Ishikawa (cell line): ENCODE data around the gene TP53BP1.

Experiments
- CEBPB ChIP-seq: IDR thresholded peaks from 2 replicates; pipeline ENCODE4 v1.6.1; 2012
- CREB1 ChIP-seq: IDR thresholded peaks from 2 replicates; pipeline ENCODE4 v1.6.1; 2012; ENCODE audit warnings: low read depth
- MAX ChIP-seq: IDR thresholded peaks from 2 replicates; pipeline ENCODE4 v1.6.1; 2012
- RAD21 ChIP-seq: IDR thresholded peaks from 2 replicates; pipeline ENCODE4 v1.6.1; 2012; ENCODE audit warnings: low read depth
- REST ChIP-seq: IDR thresholded peaks from 2 replicates; pipeline ENCODE4 v1.6.1; 2012; ENCODE audit warnings: low read depth, mild to moderate bottlenecking
- TAF1 ChIP-seq: IDR thresholded peaks from 2 replicates; pipeline ENCODE4 v1.6.1; 2012; ENCODE audit warnings: low read depth, mild to moderate bottlenecking
- TCF12 ChIP-seq: IDR thresholded peaks from 2 replicates; pipeline ENCODE4 v1.6.1; 2012; ENCODE audit warnings: low read depth
- YY1 ChIP-seq: IDR thresholded peaks from 2 replicates; pipeline ENCODE4 v1.6.1; 2012; ENCODE audit warnings: low read depth
- ZBTB7A ChIP-seq: IDR thresholded peaks from 2 replicates; pipeline ENCODE4 v1.6.1; 2012; ENCODE audit warnings: low read depth

GRCh38 chr15:43498990-43499389 is 6.0 kb upstream of the TP53BP1 start:
- TF ChIP-seq CEBPB (no peak), ZBTB7A (no peak), TAF1 (no peak), TCF12 (no peak), YY1 (no peak), MAX (no peak), REST (no peak), RAD21 (no peak), CREB1 (no peak)
